ENCODE results near the gene DCLK1.
A peak's percentile ranks its signal among the peaks of the same experiment; 100 is the strongest.

DCLK1 gene

DNA sequence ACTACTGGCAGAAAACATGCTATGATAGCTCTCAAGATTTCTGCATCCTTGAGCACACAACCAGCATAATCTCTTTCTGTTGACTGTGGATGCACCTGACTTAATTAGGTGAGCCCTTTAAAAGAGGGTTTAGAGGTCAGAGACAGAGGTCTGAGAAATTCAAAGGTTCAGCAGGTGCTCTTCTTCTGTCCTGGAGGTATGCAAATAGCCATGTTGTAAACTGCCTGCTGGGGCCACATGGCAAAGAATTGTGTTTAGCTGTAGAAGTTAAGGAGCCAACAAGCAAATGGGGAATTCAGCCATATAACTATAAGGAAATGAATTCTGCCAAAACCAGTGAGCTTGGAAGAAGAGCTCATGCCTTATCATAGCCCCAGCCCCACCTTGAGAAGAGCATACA is 11.6 kb upstream of the DCLK1 start:
- no peak for TF ChIP-seq TAF1 (IDR thresholded peaks at IDR 0.05; ENCODE audit: borderline replicate concordance, insufficient read depth, low read length)
- TF ChIP-seq FOXP2 (optimal IDR thresholded peaks at IDR 0.05; ENCODE audit: borderline replicate concordance, extremely low read depth, extremely low read length, insufficient read depth), result no peak
- no peak for TF ChIP-seq POLR2AphosphoS5 (IDR thresholded peaks at IDR 0.05; ENCODE audit: low read depth, low read length)
- TF ChIP-seq, protein P1, sequence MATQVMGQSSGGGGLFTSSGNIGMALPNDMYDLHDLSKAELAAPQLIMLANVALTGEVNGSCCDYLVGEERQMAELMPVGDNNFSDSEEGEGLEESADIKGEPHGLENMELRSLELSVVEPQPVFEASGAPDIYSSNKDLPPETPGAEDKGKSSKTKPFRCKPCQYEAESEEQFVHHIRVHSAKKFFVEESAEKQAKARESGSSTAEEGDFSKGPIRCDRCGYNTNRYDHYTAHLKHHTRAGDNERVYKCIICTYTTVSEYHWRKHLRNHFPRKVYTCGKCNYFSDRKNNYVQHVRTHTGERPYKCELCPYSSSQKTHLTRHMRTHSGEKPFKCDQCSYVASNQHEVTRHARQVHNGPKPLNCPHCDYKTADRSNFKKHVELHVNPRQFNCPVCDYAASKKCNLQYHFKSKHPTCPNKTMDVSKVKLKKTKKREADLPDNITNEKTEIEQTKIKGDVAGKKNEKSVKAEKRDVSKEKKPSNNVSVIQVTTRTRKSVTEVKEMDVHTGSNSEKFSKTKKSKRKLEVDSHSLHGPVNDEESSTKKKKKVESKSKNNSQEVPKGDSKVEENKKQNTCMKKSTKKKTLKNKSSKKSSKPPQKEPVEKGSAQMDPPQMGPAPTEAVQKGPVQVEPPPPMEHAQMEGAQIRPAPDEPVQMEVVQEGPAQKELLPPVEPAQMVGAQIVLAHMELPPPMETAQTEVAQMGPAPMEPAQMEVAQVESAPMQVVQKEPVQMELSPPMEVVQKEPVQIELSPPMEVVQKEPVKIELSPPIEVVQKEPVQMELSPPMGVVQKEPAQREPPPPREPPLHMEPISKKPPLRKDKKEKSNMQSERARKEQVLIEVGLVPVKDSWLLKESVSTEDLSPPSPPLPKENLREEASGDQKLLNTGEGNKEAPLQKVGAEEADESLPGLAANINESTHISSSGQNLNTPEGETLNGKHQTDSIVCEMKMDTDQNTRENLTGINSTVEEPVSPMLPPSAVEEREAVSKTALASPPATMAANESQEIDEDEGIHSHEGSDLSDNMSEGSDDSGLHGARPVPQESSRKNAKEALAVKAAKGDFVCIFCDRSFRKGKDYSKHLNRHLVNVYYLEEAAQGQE (IDR thresholded peaks at IDR 0.05; ENCODE audit: insufficient read depth in 1 of 2, low read depth in 2 of 2, low read length in 2 of 2), result no peak
- TF ChIP-seq SIN3A (IDR thresholded peaks at IDR 0.05; ENCODE audit: borderline replicate concordance, insufficient read depth, low read length), result no peak

DNA sequence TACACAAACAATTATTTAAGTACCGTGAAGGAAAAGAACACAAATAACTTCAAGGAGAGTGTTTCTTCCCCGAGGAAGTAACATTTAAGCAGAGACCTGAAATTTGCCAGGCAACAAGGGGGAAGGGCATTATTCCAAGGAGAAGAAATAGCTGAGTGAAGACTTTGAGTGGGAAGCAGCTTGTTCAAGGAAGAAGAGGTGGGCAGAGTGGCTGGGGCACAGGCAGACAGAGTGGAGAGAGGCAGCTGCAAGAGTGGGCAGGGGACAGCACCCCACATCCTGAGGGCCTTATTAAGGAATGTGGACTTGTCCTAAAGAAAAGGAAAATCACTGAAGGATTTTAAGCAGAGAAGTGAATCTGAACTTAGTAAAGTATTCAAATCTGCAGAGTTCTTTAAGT is 4.7 kb upstream of the DCLK1 start:
- TF ChIP-seq, protein P1 (IDR thresholded peaks at IDR 0.05; ENCODE audit: insufficient read depth in 1 of 2, low read depth in 2 of 2, low read length in 2 of 2), result no peak
- TF ChIP-seq TAF1 (IDR thresholded peaks at IDR 0.05; ENCODE audit: borderline replicate concordance, insufficient read depth, low read length) (no peak), POLR2AphosphoS5 (IDR thresholded peaks at IDR 0.05; ENCODE audit: low read depth, low read length) (no peak), FOXP2 (optimal IDR thresholded peaks at IDR 0.05; ENCODE audit: borderline replicate concordance, extremely low read depth, extremely low read length, insufficient read depth) (no peak), SIN3A (IDR thresholded peaks at IDR 0.05; ENCODE audit: borderline replicate concordance, insufficient read depth, low read length) (no peak)

DNA sequence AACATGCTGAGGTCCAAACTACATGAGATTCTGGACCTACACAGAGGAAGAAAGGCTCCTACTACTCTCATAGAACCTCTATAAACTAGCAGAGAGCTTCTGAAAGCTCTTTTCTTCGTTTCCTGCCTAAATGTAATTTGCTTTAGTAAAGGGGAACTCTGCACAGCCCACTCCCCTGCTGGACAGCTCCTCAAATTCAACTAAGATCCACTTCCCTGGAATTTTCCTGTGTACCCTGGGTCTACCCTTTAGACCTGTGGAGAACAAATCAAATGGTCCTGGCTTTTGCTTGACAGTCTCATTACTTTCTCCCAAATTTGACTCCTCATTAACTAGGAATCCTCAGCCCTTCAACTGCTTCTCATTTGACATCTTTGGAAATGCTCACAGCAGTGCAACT is 3.5 kb upstream of the DCLK1 start:
- TF ChIP-seq POLR2AphosphoS5 (IDR thresholded peaks at IDR 0.05; ENCODE audit: low read depth, low read length) (no peak), FOXP2 (optimal IDR thresholded peaks at IDR 0.05; ENCODE audit: borderline replicate concordance, extremely low read depth, extremely low read length, insufficient read depth) (no peak), TAF1 (IDR thresholded peaks at IDR 0.05; ENCODE audit: borderline replicate concordance, insufficient read depth, low read length) (no peak), SIN3A (IDR thresholded peaks at IDR 0.05; ENCODE audit: borderline replicate concordance, insufficient read depth, low read length) (no peak)
- TF ChIP-seq, protein P1 (IDR thresholded peaks at IDR 0.05; ENCODE audit: insufficient read depth in 1 of 2, low read depth in 2 of 2, low read length in 2 of 2), result peak in 1 of 2 experiments; percentile 85; a peak in 2 of 4 replicates

DNA sequence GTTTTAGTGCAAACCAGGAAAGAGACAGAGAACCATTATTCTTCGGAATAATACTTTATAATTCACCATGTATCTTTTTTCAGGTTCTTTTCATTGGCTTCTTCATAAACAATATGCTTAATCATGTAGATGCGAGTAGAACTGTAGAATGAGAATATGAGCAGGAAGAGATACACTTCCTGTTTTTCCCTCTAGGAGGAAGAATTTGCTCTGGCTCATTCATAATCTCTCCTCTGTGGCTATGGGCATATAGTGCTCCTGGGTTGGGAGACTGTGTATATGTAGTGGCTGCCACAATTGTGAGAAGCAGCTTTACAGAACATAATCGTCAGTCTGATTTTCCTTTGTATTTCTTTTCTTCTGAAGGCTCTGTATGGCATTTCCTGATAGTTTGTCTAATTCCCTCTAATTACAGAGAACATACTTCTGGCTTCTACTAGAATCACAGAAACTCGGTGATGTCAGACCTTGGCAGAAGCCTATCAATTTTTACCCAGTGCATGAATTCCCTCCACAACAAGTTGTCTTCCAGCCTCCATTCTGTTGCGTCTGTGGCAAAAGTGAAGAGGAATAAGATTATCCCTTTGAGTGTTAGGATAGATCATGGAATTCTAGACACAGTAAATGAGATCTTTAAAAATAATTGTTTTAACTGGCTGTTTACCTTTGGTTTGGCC is 2.9 kb upstream of the DCLK1 start:
- TF ChIP-seq POLR2AphosphoS5 (IDR thresholded peaks at IDR 0.05; ENCODE audit: low read depth, low read length) (no peak), TAF1 (IDR thresholded peaks at IDR 0.05; ENCODE audit: borderline replicate concordance, insufficient read depth, low read length) (no peak), SIN3A (IDR thresholded peaks at IDR 0.05; ENCODE audit: borderline replicate concordance, insufficient read depth, low read length) (no peak), FOXP2 (optimal IDR thresholded peaks at IDR 0.05; ENCODE audit: borderline replicate concordance, extremely low read depth, extremely low read length, insufficient read depth) (no peak)
- TF ChIP-seq, protein P1 (IDR thresholded peaks at IDR 0.05; ENCODE audit: insufficient read depth in 1 of 2, low read depth in 2 of 2, low read length in 2 of 2), result no peak
